Keratinocyte (primary cell): ENCODE results near the gene NFATC1.

ENCODE experiments used
- CTCF ChIP-seq, 3 experiments: IDR thresholded peaks in 1 of 3; conservative IDR thresholded peaks in 1 of 3; optimal IDR thresholded peaks in 1 of 3; 2 replicates in 2 of 3; 3 replicates in 1 of 3; pipeline versions ENCODE3 to v1.5.1; 2011; ENCODE audit warnings: low read length in 3 of 3, mild to moderate bottlenecking in 3 of 3, moderate library complexity in 2 of 3, control low read depth in 1 of 3, inconsistent platforms in 1 of 3; ENCODE audit not compliant: insufficient read depth in 2 of 3; ENCODE audit errors: extremely low read depth in 1 of 3
- EZH2 ChIP-seq: IDR thresholded peaks from one replicate; pipeline ENCODE4 v1.6.1; 2012; ENCODE audit warnings: inconsistent platforms, mild to moderate bottlenecking, low read length, moderate library complexity

- no peak for TF ChIP-seq CTCF (optimal IDR thresholded peaks at IDR 0.05 in 1 of 3, IDR thresholded peaks at IDR 0.05 in 1 of 3, conservative IDR thresholded peaks at IDR 0.05 in 1 of 3; ENCODE audit: extremely low read depth in 1 of 3, insufficient read depth in 2 of 3, low read length in 3 of 3)
- TF ChIP-seq EZH2, result no peak
Measured at GRCh38 chr18:79569720-79570119, 174.0 kb downstream of the NFATC1 start.
